Activated CD4-positive, alpha-beta memory T cell treated with anti-CD3 and anti-CD28 coated beads, Interleukin-2, amount 10 ng/mL, durations not matched to agents 7 days and 5 days (primary cell): ENCODE data around the gene MCU. TPM values are rescaled to one million over a fixed set of nuclear protein-coding genes. Genes with fewer than 3 reads are reported as not detected.

Experiments used
- CTCF ChIA-PET: fragments of 350-600 bp; sonication (Branson Sonifier 250); formaldehyde crosslinking; loops from one replicate; lab custom pipeline; 2021; ENCODE audit warnings: antibody characterized with exemption, inconsistent platforms; lab: Charles Lee
- POLR2A ChIA-PET: fragments of 350-600 bp; sonication (Branson Sonifier 250); formaldehyde crosslinking; loops from one replicate; lab custom pipeline; 2021; ENCODE audit warnings: antibody characterized with exemption; lab: Charles Lee
- DNase-seq: peaks from one replicate; pipeline ENCODE4 v3.0.0-alpha.2; 2020
- H3K27ac Mint-ChIP-seq: one replicate; pipeline ENCODE4 v1.8.0; 2021; ENCODE audit warnings: mild to moderate bottlenecking, mixed read lengths
- H3K27me3 Mint-ChIP-seq: one replicate; pipeline ENCODE4 v1.8.0; 2021; ENCODE audit warnings: mixed read lengths
- H3K36me3 Mint-ChIP-seq: one replicate; pipeline ENCODE4 v1.8.0; 2021; ENCODE audit warnings: low read depth, mixed read lengths
- H3K4me1 Mint-ChIP-seq: one replicate; pipeline ENCODE4 v1.8.0; 2021; ENCODE audit warnings: mixed read lengths
- H3K4me3 Mint-ChIP-seq: one replicate; pipeline ENCODE4 v1.8.0; 2021; ENCODE audit warnings: mild to moderate bottlenecking, mixed read lengths
- H3K9me3 Mint-ChIP-seq: one replicate; pipeline ENCODE4 v1.8.0; 2021; ENCODE audit warnings: mixed read lengths
- total RNA-seq, 2 experiments: library from RNA; stranded (reverse); gene quantifications; one replicate each; pipeline ENCODE4 v1.2.3, GENCODE V29; 2021

Gene MCU
- total RNA-seq, 2 experiments from 2014 or later = 14.5 to 16.1 TPM

- POLR2A ChIA-PET = no interaction called here
- DNase-seq = no peak
- Mint-ChIP-seq H3K27ac (no peak overlapping the region), H3K4me1 (no peaks in the 10 kb centered on the region), H3K27me3 (no peaks in the 10 kb centered on the region), H3K36me3 (peaks cover 6% of the 10 kb centered on the region), H3K4me3 (no peak overlapping the region), H3K9me3 (no peaks in the 10 kb centered on the region)
- CTCF ChIA-PET = no interaction called here
These were observed 20.2 kb downstream of the MCU start for GRCh38 chr10:72712136-72712535.

DNA sequence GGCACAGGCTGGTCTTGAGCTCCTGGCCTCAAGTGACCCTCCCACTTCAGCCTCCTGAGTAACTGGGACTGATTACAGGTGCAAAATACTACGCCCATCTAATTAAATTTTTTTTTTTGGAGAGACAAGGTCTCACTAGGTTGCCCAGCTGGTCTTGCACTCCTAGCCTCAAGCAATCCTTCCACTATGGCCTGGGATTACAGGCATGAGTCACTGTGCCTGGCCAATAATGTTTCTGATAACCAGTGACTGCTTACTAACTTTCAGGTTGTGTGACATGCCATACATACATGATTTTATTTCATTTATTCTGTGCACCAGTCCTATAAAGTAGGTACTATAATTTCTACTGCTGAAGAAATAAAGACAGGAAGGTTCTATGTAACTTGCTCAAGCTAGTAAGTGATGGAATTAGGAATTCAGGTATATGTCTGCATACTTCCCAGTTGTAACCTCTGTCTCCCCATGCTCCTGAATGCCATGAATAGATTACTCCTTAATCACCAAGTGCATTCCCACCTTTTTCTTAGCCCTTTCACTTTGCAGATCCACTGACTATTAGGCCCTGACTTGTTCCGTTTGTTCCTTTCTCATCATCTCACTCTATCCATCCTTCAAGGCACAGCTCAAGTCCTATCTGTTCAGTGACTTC is 28.1 kb downstream of the MCU start:
- H3K9me3 Mint-ChIP-seq = no peaks in the 10 kb centered on the region
- peaks cover 6% of the 10 kb centered on the region for H3K36me3 Mint-ChIP-seq
- no peak for DNase-seq
- no peak overlapping the region for H3K4me3 Mint-ChIP-seq
- no peaks in the 10 kb centered on the region for H3K4me1 Mint-ChIP-seq
- ChIA-PET CTCF (no interaction called here), POLR2A (interaction anchor here (0.6 to 1.5 kb wide), 2 partner anchors 27 to 28 kb away, joined by 4 to 5 read pairs; partner anchors contain the start of gene MCU)
- H3K27me3 Mint-ChIP-seq = no peaks in the 10 kb centered on the region
- no peak overlapping the region for H3K27ac Mint-ChIP-seq

DNA sequence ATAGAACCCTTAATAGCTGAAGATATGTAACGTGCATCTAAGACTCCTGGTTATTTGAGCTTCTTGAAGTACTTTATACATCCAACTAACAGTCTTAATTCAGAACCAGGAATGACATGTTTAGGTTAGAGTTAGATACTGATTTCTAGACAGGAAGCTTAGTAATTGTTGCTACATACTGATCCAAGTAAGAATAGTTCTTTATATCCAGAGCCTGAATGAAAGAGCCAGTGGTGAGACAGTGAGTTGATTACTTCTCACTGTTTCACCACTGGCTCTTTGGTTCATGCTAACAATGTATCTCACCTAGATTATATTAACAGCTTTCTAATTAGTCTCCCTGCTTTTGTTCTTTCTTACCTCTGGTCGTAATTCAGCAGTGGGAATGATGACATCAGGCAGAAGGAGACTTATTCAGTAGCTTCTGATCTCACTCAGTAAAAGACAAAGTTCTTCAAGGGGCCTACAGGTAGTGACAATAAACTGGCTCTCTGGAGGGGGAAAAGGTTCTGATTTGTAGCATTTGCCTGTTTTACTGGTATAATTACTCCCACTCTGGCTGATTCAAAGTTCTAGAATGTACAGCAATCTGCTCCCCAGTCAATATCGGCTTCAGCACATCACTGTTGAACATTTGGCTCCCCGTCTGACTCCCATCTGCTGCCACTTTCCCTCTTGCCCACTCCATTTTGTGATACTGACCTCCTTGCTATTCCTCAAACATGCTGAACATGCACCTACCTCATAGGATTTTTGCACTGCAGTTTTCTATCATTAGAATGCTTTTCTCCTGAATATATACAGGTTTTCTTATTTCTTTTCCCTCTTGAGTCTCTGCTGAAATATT is 29.1 kb downstream of the MCU start:
- Mint-ChIP-seq H3K4me3 (no peak overlapping the region), H3K36me3 (no peaks in the 10 kb centered on the region), H3K27ac (no peak overlapping the region), H3K9me3 (no peaks in the 10 kb centered on the region), H3K4me1 (no peaks in the 10 kb centered on the region), H3K27me3 (no peaks in the 10 kb centered on the region)
- DNase-seq = no peak
- ChIA-PET POLR2A (interaction anchor here (1.5 kb wide), 1 partner anchor 28 kb away, joined by 5 read pairs; no protein-coding TSS in a partner anchor), CTCF (no interaction called here)

GRCh38 chr10:72727130-72727529 is 35.2 kb downstream of the MCU start:
- Mint-ChIP-seq H3K36me3 (no peaks in the 10 kb centered on the region), H3K27me3 (no peaks in the 10 kb centered on the region), H3K27ac (no peak overlapping the region), H3K4me3 (no peak overlapping the region), H3K9me3 (no peaks in the 10 kb centered on the region), H3K4me1 (peaks cover 14% of the 10 kb centered on the region)
- POLR2A ChIA-PET = no interaction called here
- CTCF ChIA-PET = no interaction called here
- DNase-seq = no peak

DNA sequence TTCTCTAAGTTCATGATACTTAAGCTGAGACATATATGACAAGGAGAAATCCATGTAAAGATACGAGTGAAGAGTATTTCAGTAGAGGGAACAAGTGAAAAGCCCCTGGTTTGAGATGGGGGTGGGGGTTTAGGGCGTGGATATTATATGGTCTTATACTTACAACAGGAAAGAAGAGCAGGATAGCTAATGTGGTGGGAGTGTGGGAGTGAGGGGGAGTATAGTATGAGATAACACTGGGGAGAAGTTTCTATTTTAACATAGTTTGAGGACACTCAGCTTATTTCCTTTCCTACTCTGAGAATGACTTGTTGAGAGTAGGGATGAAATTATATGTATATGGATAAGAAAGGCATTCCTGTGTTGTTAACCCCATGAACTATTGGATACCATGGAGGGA is 36.5 kb downstream of the MCU start:
- ChIA-PET CTCF (no interaction called here), POLR2A (no interaction called here)
- Mint-ChIP-seq H3K27ac (no peak overlapping the region), H3K27me3 (no peaks in the 10 kb centered on the region), H3K4me3 (no peak overlapping the region), H3K9me3 (no peaks in the 10 kb centered on the region), H3K4me1 (peaks cover 14% of the 10 kb centered on the region), H3K36me3 (no peaks in the 10 kb centered on the region)
- DNase-seq = no peak

DNA sequence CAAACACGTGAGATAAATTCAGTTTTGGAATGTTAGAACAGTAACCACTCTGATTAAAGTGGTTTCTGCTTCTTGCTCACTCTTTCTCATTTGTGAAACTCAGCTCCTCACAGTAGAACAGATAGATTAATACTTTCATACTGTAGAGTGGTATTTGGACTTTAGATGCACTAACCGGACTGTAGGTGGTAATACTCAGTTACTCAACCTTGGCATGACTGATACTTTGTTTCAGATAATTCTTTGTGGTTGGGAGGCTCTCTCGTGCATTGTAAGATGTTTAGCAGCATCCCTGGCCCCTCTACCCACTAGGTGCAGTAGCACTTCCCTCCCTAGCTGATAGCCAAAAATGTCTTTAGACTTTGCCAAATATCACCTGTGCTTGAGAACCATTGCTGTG is 37.6 kb downstream of the MCU start:
- no peak overlapping the region for H3K27ac Mint-ChIP-seq
- H3K27me3 Mint-ChIP-seq = no peaks in the 10 kb centered on the region
- POLR2A ChIA-PET = no interaction called here
- no peak for DNase-seq
- peaks cover 14% of the 10 kb centered on the region for H3K4me1 Mint-ChIP-seq
- no peaks in the 10 kb centered on the region for H3K36me3 Mint-ChIP-seq
- CTCF ChIA-PET = no interaction called here
- no peaks in the 10 kb centered on the region for H3K9me3 Mint-ChIP-seq
- no peak overlapping the region for H3K4me3 Mint-ChIP-seq

DNA sequence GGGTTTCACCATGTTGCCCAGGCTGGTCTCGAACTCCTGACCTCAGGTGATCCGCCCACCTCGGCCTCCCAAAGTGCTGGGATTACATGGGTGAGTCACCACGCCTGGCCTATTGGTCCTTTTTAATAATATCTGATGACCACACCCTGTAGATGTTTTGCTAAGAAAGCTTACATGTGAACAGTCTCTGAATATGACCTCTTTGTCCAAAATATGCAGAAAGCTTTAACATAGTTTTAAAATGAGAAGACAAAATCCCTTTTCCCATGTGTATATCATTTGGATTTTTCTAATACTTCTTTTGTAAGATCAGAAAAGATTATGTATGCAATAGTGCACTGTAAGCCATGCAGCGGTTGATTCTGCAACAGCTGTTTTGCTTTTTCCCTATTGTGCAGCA is 38.5 kb downstream of the MCU start:
- Mint-ChIP-seq H3K4me3 (no peak overlapping the region), H3K36me3 (no peaks in the 10 kb centered on the region), H3K27ac (no peak overlapping the region), H3K27me3 (no peaks in the 10 kb centered on the region), H3K4me1 (peaks cover 14% of the 10 kb centered on the region), H3K9me3 (no peaks in the 10 kb centered on the region)
- ChIA-PET POLR2A (no interaction called here), CTCF (interaction anchor here (0.6 to 0.7 kb wide), 2 partner anchors 61 to 206 kb away, joined by 4 to 5 read pairs; no protein-coding TSS in a partner anchor)
- no peak for DNase-seq

- no peaks in the 10 kb centered on the region for H3K9me3 Mint-ChIP-seq
- H3K36me3 Mint-ChIP-seq = no peaks in the 10 kb centered on the region
- H3K4me1 Mint-ChIP-seq = peaks cover 14% of the 10 kb centered on the region
- no peak overlapping the region for H3K4me3 Mint-ChIP-seq
- DNase-seq = no peak
- POLR2A ChIA-PET = no interaction called here
- no peak overlapping the region for H3K27ac Mint-ChIP-seq
- CTCF ChIA-PET = no interaction called here
- H3K27me3 Mint-ChIP-seq = no peaks in the 10 kb centered on the region
These were observed 40.0 kb downstream of the MCU start for GRCh38 chr10:72731916-72732419.

- Mint-ChIP-seq H3K4me3 (no peak overlapping the region), H3K36me3 (no peaks in the 10 kb centered on the region), H3K9me3 (no peaks in the 10 kb centered on the region), H3K4me1 (peaks cover 14% of the 10 kb centered on the region), H3K27ac (no peak overlapping the region), H3K27me3 (no peaks in the 10 kb centered on the region)
- ChIA-PET POLR2A (no interaction called here), CTCF (no interaction called here)
- no peak for DNase-seq
These were observed 40.6 kb downstream of the MCU start for GRCh38 chr10:72732521-72732920.

- Mint-ChIP-seq H3K9me3 (no peaks in the 10 kb centered on the region), H3K27ac (no peak overlapping the region), H3K27me3 (no peaks in the 10 kb centered on the region), H3K36me3 (no peaks in the 10 kb centered on the region), H3K4me1 (peaks cover 4% of the 10 kb centered on the region), H3K4me3 (no peak overlapping the region)
- POLR2A ChIA-PET = no interaction called here
- CTCF ChIA-PET = no interaction called here
- DNase-seq = no peak
These were observed 42.0 kb downstream of the MCU start for GRCh38 chr10:72733989-72734388.

GRCh38 chr10:72735288-72735936 is 43.5 kb downstream of the MCU start:
- ChIA-PET CTCF (no interaction called here), POLR2A (no interaction called here)
- no peak for DNase-seq
- Mint-ChIP-seq H3K27me3 (no peaks in the 10 kb centered on the region), H3K27ac (no peak overlapping the region), H3K4me1 (no peaks in the 10 kb centered on the region), H3K9me3 (no peaks in the 10 kb centered on the region), H3K4me3 (no peak overlapping the region), H3K36me3 (no peaks in the 10 kb centered on the region)

DNA sequence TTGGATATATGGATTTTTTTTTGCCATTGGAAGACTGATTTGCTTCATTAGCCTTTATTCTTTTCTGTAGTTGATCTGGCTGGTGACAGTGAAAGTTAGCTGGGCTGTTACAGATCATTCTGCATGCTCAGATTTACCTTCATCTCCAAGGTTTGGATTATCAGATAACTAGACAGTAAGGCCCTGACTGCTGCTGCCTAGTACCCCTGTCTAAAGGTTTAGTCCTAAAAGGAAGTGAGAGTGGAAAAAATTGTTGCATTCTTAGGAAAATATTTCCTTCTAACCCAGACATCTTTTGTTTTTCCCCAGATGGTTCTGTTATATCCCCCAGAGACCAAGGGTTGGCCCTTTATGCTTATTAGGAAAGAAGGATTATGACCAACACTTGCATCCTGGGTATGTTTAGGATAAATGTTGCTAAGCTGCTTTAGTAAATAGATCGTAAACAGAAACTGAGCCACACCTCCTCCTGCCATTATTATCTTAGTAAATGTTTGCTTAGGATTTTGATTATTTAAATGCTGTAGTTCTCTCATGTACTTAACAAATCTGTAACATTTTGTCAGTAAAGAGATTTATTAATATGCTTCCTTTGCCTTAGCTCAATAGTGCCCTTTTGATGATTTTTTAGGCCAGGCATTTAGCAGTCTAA is 44.4 kb downstream of the MCU start:
- H3K27ac Mint-ChIP-seq = no peak overlapping the region
- no peaks in the 10 kb centered on the region for H3K9me3 Mint-ChIP-seq
- CTCF ChIA-PET = no interaction called here
- POLR2A ChIA-PET = no interaction called here
- no peaks in the 10 kb centered on the region for H3K36me3 Mint-ChIP-seq
- no peak for DNase-seq
- no peak overlapping the region for H3K4me3 Mint-ChIP-seq
- H3K4me1 Mint-ChIP-seq = no peaks in the 10 kb centered on the region
- no peaks in the 10 kb centered on the region for H3K27me3 Mint-ChIP-seq

DNA sequence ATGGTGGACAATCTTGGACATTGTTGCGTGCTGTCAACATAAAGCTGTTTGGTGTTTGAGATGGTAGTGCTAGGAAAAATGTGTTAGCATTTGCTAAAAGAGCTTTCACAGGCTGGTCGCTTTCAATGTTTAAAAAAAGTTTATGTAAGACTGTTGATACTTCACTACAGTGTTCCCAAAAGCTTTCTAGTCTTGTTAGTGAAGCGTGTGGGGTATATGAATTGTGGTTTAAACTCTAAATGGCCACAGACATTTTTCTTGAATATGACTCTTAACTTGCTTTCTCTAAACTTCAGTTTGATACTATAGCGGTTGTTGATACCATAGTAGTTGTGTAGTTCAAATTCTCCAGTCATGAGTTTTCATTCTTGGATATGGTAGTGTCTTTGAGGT is 44.9 kb downstream of the MCU start:
- no peaks in the 10 kb centered on the region for H3K4me1 Mint-ChIP-seq
- no peaks in the 10 kb centered on the region for H3K27me3 Mint-ChIP-seq
- no peak for DNase-seq
- CTCF ChIA-PET = no interaction called here
- no peak overlapping the region for H3K27ac Mint-ChIP-seq
- no peak overlapping the region for H3K4me3 Mint-ChIP-seq
- POLR2A ChIA-PET = no interaction called here
- H3K9me3 Mint-ChIP-seq = no peaks in the 10 kb centered on the region
- H3K36me3 Mint-ChIP-seq = no peaks in the 10 kb centered on the region
